HepG2 (cell line): ENCODE results near the gene DLAT. TPM values are rescaled to one million over a fixed set of nuclear protein-coding genes. Genes with fewer than 3 reads are reported as not detected.

ENCODE experiments used
- DMAP1 ChIP-seq: IDR thresholded peaks from 2 replicates; pipeline ENCODE4 v1.6.1; 2016
- GLMP ChIP-seq: sonication (generic); formaldehyde crosslinking; IDR thresholded peaks from 2 replicates; pipeline ENCODE4 v1.9.0; 2021; ENCODE audit warnings: missing genetic modification reagents, mild to moderate bottlenecking, borderline replicate concordance
- MEIS2 ChIP-seq: sonication (generic); formaldehyde crosslinking; IDR thresholded peaks from 2 replicates; pipeline ENCODE4 v1.9.0; 2021; ENCODE audit warnings: mild to moderate bottlenecking, missing genetic modification reagents
- MIER3 ChIP-seq: IDR thresholded peaks from 2 replicates; pipeline ENCODE4 v1.6.1; 2016; ENCODE audit warnings: missing compliant biosample characterization, borderline replicate concordance
- MLLT10 ChIP-seq: sonication (generic); formaldehyde crosslinking; IDR thresholded peaks from 2 replicates; pipeline ENCODE4 v1.4.0; 2020; ENCODE audit warnings: missing genetic modification reagents
- PRDM10 ChIP-seq: sonication (generic); formaldehyde crosslinking; IDR thresholded peaks from 2 replicates; pipeline ENCODE4 v1.4.0; 2020; ENCODE audit warnings: low read depth, missing genetic modification reagents
- SP4 ChIP-seq: sonication (generic); formaldehyde crosslinking; IDR thresholded peaks from 2 replicates; pipeline ENCODE4 v1.8.1; 2023; ENCODE audit warnings: mild to moderate bottlenecking, missing genetic modification reagents
- TARDBP ChIP-seq: sonication (generic); formaldehyde crosslinking; IDR thresholded peaks from 2 replicates; pipeline ENCODE4 v1.8.0; 2022; ENCODE audit warnings: mild to moderate bottlenecking, missing genetic modification reagents
- XRCC5 ChIP-seq: fragments of 200-400 bp; formaldehyde crosslinking; optimal IDR thresholded peaks from 2 replicates; pipeline ENCODE3; 2017; ENCODE audit warnings: mild to moderate bottlenecking, low read length
- ZBED4 ChIP-seq: sonication (generic); formaldehyde crosslinking; IDR thresholded peaks from 2 replicates; pipeline ENCODE4 v1.4.0; 2020; ENCODE audit warnings: missing genetic modification reagents, borderline replicate concordance
- ZFP36L1 ChIP-seq: sonication (generic); formaldehyde crosslinking; IDR thresholded peaks from 2 replicates; pipeline ENCODE4 v1.8.0; 2022; ENCODE audit warnings: mild to moderate bottlenecking, missing genetic modification reagents, moderate library complexity
- ZNF446 ChIP-seq: sonication (generic); formaldehyde crosslinking; IDR thresholded peaks from 2 replicates; pipeline ENCODE4 v1.5.0; 2020; ENCODE audit warnings: mild to moderate bottlenecking, missing genetic modification reagents
- ZNF75D ChIP-seq: sonication (generic); formaldehyde crosslinking; IDR thresholded peaks from 2 replicates; pipeline ENCODE4 v1.8.1; 2023; ENCODE audit warnings: missing genetic modification reagents, mild to moderate bottlenecking, borderline replicate concordance
- polyA plus RNA-seq, 8 experiments: library from polyadenylated mRNA; depleted of rRNA in 3 of 8; stranded (reverse) in 7 of 8; unstranded in 1 of 8; fragments of >200 nt; fragmentation: Illumina TruSeq in 4 of 8; extraction: Trizol in 4 of 8; gene quantifications; 2 replicates each; pipeline versions ENCODE4 v1.2.1 to v1.2.3, GENCODE V29; 2011 to 2016; ENCODE audit warnings: low read depth in 4 of 8, missing spikeins in 1 of 8, mixed read lengths in 1 of 8; ENCODE audit not compliant: insufficient read depth in 1 of 8
- total RNA-seq, 5 experiments: library from RNA; depleted of rRNA; stranded (reverse); fragments of >200 nt; fragmentation: Illumina TruSeq; extraction: Trizol; gene quantifications; 2 replicates each; pipeline ENCODE4 v1.2.3, GENCODE V29; 2016; ENCODE audit warnings: low read depth in 1 of 5

DLAT gene
- total and polyA plus RNA-seq, 2 of the 13 experiments (the other 11 are each of a cell fraction or from before 2014, with no cell fraction given) = 26.4 to 62.2 TPM

DNA sequence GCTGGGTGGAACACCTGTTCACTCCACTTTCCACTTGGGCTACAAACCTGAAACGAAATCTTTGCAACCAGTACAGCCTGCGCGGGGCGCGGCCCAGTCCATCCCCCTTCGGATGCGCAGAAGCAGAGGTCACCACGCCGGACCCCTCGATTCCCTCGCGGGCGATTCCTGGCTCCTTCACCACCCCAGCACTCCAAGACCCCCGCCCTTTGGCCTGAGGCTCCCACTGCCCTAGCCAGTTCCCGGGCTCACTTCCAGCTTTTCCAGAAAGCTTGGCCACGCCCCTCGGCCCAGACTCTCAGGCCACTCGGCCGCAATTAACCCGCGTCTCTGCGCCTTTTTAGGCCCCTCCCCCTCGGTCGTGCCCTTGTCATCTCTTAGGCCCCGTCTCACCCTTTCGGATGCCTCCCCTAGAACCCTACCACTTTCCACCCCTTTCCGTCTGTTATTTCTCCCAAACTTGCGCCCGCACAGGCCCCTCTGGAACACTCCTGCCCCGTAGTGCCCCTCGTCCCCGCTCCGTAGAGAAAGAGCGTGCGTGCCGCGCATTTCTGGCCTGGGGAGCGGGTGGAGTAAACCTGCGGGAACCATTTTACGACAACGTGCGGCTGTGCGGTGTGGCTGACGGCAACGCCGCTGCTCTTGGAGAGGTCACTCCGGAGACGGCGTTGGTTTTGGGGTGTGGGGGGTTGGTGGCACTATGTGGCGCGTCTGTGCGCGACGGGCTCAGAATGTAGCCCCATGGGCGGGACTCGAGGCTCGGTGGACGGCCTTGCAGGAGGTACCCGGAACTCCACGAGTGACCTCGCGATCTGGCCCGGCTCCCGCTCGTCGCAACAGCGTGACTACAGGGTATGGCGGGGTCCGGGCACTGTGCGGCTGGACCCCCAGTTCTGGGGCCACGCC lies at the start of gene DLAT (continued):
- TF ChIP-seq ZBED4 (CRISPR knock-in tag) (peak; percentile 21; the same call in 1 of the 2 replicates), ZNF75D (no peak), DMAP1 (CRISPR knock-in tag) (peak; percentile 99), MEIS2 (CRISPR knock-in tag) (peak; percentile 69; the same call in 1 of the 2 replicates), SP4 (CRISPR knock-in tag) (peak; percentile 57; the same call in 1 of the 2 replicates), XRCC5 (peak; percentile 82), MLLT10 (CRISPR knock-in tag) (no peak), TARDBP (CRISPR knock-in tag) (peak; percentile 91), ZFP36L1 (0 out of 2 replicates have a peak, but pooled peaks have one; percentile 56), MIER3 (peak; percentile 48; the same call in 1 of the 2 replicates), PRDM10 (CRISPR knock-in tag) (peak; percentile 60; the same call in 1 of the 2 replicates), GLMP (CRISPR knock-in tag) (no peak), ZNF446 (CRISPR knock-in tag) (peak; percentile 59; the same call in 1 of the 2 replicates)
